Measurements from ENCODE around the gene PTPRM. TPM values are rescaled to one million over a fixed set of nuclear protein-coding genes. Genes with fewer than 3 reads are reported as not detected.

Gene PTPRM
- polyA plus RNA-seq, 1 donor (not counting 4 experiments of a cell fraction or from before 2014, with no cell fraction given) = 54.5 TPM

GRCh38 chr18:8400825-8401224, 833.7 kb downstream of the PTPRM start:
- Histone ChIP-seq H3K9me3 (ENCODE audit: control insufficient read depth, low read depth, low read length) (no peaks in the 10 kb centered on the region), H4K20me1 (ENCODE audit: control insufficient read depth, extremely low read depth, insufficient read depth, low read length) (no peaks in the 10 kb centered on the region), H3K4me2 (ENCODE audit: control insufficient read depth, extremely low read depth, insufficient read depth, low read depth, low read length) (no peak overlapping the region), H3K4me1 (ENCODE audit: control insufficient read depth, extremely low read depth, insufficient read depth, low read length) (peaks cover 4% of the 10 kb centered on the region), H3K9me1 (ENCODE audit: control insufficient read depth, extremely low read depth, insufficient read depth, low read length) (no peaks in the 10 kb centered on the region), H3K27me3 (ENCODE audit: control insufficient read depth, extremely low read depth, insufficient read depth, low read length) (no peaks in the 10 kb centered on the region), H2AFZ (ENCODE audit: control insufficient read depth, low read length) (no peak overlapping the region), H3K27ac (ENCODE audit: control insufficient read depth, insufficient read depth, low read length) (no peak overlapping the region), H3K4me3 (ENCODE audit: control insufficient read depth in 2 of 3, extremely low read depth in 1 of 3, insufficient read depth in 2 of 3, low read depth in 1 of 3, low read length in 3 of 3) (no peak overlapping the region), H3K9ac (ENCODE audit: control insufficient read depth, extremely low read depth, insufficient read depth, low read length) (no peak overlapping the region), H3K36me3 (ENCODE audit: control insufficient read depth in 2 of 2, extremely low read depth in 1 of 2, insufficient read depth in 2 of 2, low read length in 2 of 2) (no peaks in the 10 kb centered on the region), H3K79me2 (ENCODE audit: control insufficient read depth, insufficient read depth, low read length) (no peaks in the 10 kb centered on the region)
- TF ChIP-seq EZH2 (IDR thresholded peaks at IDR 0.05; ENCODE audit: low read length) (no peak), CTCF (optimal IDR thresholded peaks at IDR 0.05 in 1 of 3, IDR thresholded peaks at IDR 0.05 in 1 of 3, conservative IDR thresholded peaks at IDR 0.05 in 1 of 3; ENCODE audit: extremely low read depth in 1 of 3, insufficient read depth in 2 of 3, low read length in 3 of 3) (no peak)
- no peak for DNase-seq (ENCODE audit: low read depth, low spot score)
- dilution Hi-C loops (cut with MboI; ENCODE audit: extremely low pct_ligation_motif_present, low sequenced_read_pairs) = no loop called here
- no peak for FAIRE-seq

- peaks cover 4% of the 10 kb centered on the region for H3K4me1 ChIP-seq (ENCODE audit: control insufficient read depth, extremely low read depth, insufficient read depth, low read length)
- no peaks in the 10 kb centered on the region for H3K9me1 ChIP-seq (ENCODE audit: control insufficient read depth, extremely low read depth, insufficient read depth, low read length)
- TF ChIP-seq CTCF (optimal IDR thresholded peaks at IDR 0.05 in 1 of 3, IDR thresholded peaks at IDR 0.05 in 1 of 3, conservative IDR thresholded peaks at IDR 0.05 in 1 of 3; ENCODE audit: extremely low read depth in 1 of 3, insufficient read depth in 2 of 3, low read length in 3 of 3) (no peak), EZH2 (IDR thresholded peaks at IDR 0.05; ENCODE audit: low read length) (no peak)
- H3K27me3 ChIP-seq (ENCODE audit: control insufficient read depth, extremely low read depth, insufficient read depth, low read length) = no peaks in the 10 kb centered on the region
- H3K36me3 ChIP-seq (ENCODE audit: control insufficient read depth in 2 of 2, extremely low read depth in 1 of 2, insufficient read depth in 2 of 2, low read length in 2 of 2) = peaks cover 0 to 1% of the 10 kb centered on the region in 2 experiments
- no peaks in the 10 kb centered on the region for H3K79me2 ChIP-seq (ENCODE audit: control insufficient read depth, insufficient read depth, low read length)
- H2AFZ ChIP-seq (ENCODE audit: control insufficient read depth, low read length) = no peak overlapping the region
- H3K4me2 ChIP-seq (ENCODE audit: control insufficient read depth, extremely low read depth, insufficient read depth, low read depth, low read length) = no peak overlapping the region
- no peak overlapping the region for H3K4me3 ChIP-seq (ENCODE audit: control insufficient read depth in 2 of 3, extremely low read depth in 1 of 3, insufficient read depth in 2 of 3, low read depth in 1 of 3, low read length in 3 of 3)
- dilution Hi-C loops (cut with MboI; ENCODE audit: extremely low pct_ligation_motif_present, low sequenced_read_pairs) = no loop called here
- no peak overlapping the region for H3K9ac ChIP-seq (ENCODE audit: control insufficient read depth, extremely low read depth, insufficient read depth, low read length)
- no peaks in the 10 kb centered on the region for H3K9me3 ChIP-seq (ENCODE audit: control insufficient read depth, low read depth, low read length)
- no peaks in the 10 kb centered on the region for H4K20me1 ChIP-seq (ENCODE audit: control insufficient read depth, extremely low read depth, insufficient read depth, low read length)
- FAIRE-seq (no peak), DNase-seq (ENCODE audit: low read depth, low spot score) (no peak)
- H3K27ac ChIP-seq (ENCODE audit: control insufficient read depth, insufficient read depth, low read length) = no peak overlapping the region
Observed at GRCh38 chr18:8401606-8402005, 834.5 kb downstream of the PTPRM start.
